IPS-18c (cell line): ENCODE results near the gene DNMBP.
"Not testable (repeated sequence)": the region's sequence is repeated elsewhere in the genome, so short reads cannot be mapped to it uniquely, and the experiment has no call there.

Experiments
- H3K4me3 ChIP-seq: 2 replicates; pipeline ENCODE4 v1.7.0; 2013; ENCODE audit warnings: low read depth, mild to moderate bottlenecking, low read length, moderate library complexity; ENCODE audit not compliant: insufficient read depth
- H3K9me3 ChIP-seq: one replicate; pipeline ENCODE4 v1.6.1; 2013; ENCODE audit warnings: mild to moderate bottlenecking, low read length, moderate library complexity; ENCODE audit not compliant: control insufficient read depth, insufficient read depth

DNMBP gene

DNA sequence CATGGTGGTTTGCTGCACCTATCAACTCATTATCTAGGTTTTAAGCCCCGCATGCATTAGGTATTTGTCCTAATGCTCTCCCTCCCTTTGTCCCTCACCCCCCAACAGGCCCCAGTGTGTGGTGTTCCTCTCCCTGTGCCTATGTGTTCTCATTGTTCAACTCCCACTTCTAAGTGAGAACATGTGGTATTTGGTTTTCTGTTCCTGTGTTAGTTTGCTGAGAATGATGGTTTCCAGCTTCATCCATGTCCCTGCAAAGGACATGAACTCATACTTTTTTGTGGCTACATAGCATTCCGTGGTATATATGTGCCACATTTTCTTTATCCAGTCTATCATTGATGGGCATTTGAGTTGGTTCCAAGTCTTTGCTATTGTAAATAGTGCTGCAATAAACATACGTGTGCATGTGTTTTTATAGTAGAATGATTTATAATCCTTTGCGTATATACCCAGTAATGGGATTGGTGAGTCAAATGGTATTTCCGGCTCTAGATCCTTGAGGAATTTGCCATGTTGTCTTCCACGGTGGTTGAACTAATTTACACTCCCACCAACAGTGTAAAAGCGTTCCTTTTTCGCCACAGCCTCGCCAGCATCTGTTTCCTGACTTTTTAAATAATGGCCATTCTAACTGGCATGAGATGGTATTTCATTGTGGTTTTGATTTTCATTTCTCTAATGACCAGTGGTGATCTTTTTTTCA, 146.1 kb downstream of the DNMBP start:
- H3K9me3 ChIP-seq, H3K4me3 ChIP-seq: not testable (repeated sequence)

GRCh38 chr10:99860466-99860865, 149.3 kb downstream of the DNMBP start:
- H3K4me3 ChIP-seq: no peak overlapping the region
- H3K9me3 ChIP-seq: no peaks in the 10 kb centered on the region

GRCh38 chr10:99859585-99859984, 150.2 kb downstream of the DNMBP start:
- H3K9me3 ChIP-seq: no peaks in the 10 kb centered on the region
- H3K4me3 ChIP-seq: no peak overlapping the region

- Histone ChIP-seq H3K9me3 (no peaks in the 10 kb centered on the region), H3K4me3 (no peak overlapping the region)
Observed at GRCh38 chr10:99858849-99859248, 150.9 kb downstream of the DNMBP start.

DNA sequence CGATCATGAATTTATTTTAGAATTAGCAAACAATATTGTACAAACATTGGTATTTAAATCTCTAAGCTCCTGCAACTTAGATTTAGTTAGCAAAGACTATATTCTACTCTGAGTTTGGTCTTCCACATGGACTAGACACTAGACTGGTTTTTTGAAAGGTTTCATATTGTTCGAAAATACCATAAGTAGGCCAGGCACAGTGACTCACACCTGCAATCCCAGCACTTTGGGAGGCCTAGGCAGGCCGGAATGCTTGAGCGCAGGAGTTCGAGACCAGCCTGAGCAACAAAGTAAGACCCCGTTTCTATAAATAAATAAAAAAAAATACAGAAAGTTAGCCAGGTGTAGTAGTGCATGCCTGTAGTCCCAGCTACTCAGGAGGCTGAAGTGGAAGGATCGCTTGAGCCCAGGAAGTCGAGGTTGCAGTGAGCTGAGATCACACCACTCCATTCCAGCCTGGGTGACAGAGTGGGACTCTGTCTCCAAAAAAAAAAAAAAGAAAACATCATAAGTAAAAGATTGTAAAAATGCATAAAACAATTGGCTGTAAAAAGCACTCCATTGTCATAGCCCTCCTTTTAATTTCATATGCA, 154.2 kb downstream of the DNMBP start:
- no peaks in the 10 kb centered on the region for H3K9me3 ChIP-seq

GRCh38 chr10:99854860-99855259, 154.9 kb downstream of the DNMBP start:
- Histone ChIP-seq H3K9me3 (no peaks in the 10 kb centered on the region), H3K4me3 (no peak overlapping the region)

More for the DNA sequence above, 154.2 kb downstream of the DNMBP start:
- H3K4me3 ChIP-seq: no peak overlapping the region

- H3K4me3 ChIP-seq: no peak overlapping the region
- no peaks in the 10 kb centered on the region for H3K9me3 ChIP-seq
Observed at GRCh38 chr10:99853655-99854054, 156.1 kb downstream of the DNMBP start.

GRCh38 chr10:99852481-99853213, 157.1 kb downstream of the DNMBP start:
- H3K9me3 ChIP-seq: no peaks in the 10 kb centered on the region

GRCh38 chr10:99851825-99852224, 157.9 kb downstream of the DNMBP start:
- H3K9me3 ChIP-seq: no peaks in the 10 kb centered on the region

More at GRCh38 chr10:99852481-99853213, 157.1 kb downstream of the DNMBP start:
- no peak overlapping the region for H3K4me3 ChIP-seq

DNA sequence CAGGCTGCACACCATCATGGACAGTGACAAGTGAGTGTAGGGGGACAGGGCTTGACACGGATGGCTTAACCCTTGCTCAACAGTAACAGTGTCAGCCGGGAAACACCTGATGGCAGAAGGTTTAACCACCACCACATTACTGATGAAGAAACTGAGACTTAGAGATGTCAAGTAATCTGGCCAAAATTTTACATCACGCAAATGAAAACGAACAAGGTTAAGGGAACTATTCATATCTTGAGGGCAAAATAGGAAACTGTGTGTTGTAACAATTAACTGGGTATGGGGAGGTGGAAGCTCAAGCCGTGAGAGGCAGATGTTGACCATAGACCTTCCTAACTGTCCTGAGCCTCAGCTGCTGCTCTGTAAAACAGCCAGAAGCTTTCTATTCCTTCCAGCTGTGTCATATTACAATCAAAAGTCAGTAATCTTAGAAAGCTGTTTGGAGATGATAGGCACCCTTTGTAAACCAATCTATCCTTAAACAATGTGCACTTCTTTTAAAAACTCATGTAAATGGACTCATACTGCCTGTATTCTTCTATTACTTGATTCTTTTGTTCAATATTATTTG, 158.9 kb downstream of the DNMBP start:
- Histone ChIP-seq H3K9me3 (no peaks in the 10 kb centered on the region), H3K4me3 (no peak overlapping the region)

More at GRCh38 chr10:99851825-99852224, 157.9 kb downstream of the DNMBP start:
- no peak overlapping the region for H3K4me3 ChIP-seq

DNA sequence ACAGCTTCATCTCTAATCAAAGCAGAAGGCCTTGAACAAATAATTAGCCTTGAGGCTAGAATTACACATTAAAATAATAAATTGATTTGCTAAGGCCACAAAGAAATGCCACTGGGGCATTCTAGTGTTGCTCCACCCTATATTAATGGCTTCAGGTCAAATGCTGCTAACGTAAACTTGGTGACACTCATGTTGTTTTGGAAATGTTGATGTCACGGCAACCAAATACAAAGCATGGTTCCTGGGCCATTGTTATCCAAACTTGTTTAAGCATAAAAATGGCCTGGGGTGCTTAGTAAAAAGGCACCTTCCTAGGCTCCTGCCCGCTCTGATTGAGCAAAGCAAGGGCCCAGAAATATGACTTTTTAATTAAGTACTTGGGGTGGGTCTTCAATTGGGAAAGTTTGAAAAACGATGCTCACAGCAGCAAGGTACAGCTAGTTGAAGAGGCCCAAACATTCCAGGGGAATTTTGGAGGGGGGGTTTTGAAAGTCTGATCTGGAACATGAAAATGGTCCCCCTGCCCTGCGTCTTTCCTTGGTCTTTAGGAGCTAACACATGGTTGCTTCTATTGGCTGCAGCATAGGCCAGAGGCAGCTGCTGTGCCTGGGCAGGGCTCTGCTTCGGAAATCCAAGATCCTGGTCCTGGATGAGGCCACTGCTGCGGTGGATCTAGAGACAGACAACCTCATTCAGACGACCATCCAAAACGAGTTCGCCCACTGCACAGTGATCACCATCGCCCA, 159.6 kb downstream of the DNMBP start:
- no peak overlapping the region for H3K4me3 ChIP-seq
- H3K9me3 ChIP-seq: no peaks in the 10 kb centered on the region

DNA sequence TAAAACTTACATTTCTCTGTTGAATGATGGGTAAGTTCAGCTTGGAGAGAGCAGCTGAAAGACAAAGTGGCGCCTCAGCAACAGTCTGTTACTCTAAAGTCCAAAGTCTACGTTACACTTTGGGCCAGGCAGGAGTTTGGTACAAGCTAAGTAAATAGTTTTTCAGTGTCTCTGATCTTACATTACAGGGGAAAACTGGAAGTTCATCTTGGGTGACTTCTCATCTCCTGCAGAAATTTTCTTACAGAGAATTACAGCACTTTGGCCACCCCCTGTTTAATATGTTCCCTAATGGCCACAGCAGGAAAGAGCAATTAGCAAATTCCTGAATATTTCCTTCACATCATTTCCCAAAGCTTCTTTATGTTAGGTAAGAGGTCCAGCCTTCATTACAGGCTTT, 160.2 kb downstream of the DNMBP start:
- Histone ChIP-seq H3K9me3 (no peaks in the 10 kb centered on the region), H3K4me3 (no peak overlapping the region)

DNA sequence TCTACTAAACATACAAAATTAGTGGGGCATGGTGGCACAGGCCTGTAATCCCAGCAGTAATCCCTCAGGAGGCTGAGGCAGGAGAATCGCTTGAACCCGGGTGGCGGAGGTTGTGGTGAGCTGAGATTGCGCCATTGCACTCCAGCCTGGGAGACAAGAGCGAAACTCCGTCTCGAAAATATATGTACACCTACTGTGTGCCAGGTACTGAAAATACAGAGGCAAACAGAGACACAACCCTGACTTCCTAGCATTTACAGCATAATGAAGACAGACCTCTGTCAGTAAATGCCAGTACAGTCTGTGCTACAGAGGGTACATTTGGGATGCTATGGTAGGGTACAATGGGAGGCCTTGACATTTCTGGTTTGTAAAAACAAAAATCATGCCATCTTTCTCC, 160.7 kb downstream of the DNMBP start:
- H3K4me3 ChIP-seq: no peak overlapping the region
- no peaks in the 10 kb centered on the region for H3K9me3 ChIP-seq

DNA sequence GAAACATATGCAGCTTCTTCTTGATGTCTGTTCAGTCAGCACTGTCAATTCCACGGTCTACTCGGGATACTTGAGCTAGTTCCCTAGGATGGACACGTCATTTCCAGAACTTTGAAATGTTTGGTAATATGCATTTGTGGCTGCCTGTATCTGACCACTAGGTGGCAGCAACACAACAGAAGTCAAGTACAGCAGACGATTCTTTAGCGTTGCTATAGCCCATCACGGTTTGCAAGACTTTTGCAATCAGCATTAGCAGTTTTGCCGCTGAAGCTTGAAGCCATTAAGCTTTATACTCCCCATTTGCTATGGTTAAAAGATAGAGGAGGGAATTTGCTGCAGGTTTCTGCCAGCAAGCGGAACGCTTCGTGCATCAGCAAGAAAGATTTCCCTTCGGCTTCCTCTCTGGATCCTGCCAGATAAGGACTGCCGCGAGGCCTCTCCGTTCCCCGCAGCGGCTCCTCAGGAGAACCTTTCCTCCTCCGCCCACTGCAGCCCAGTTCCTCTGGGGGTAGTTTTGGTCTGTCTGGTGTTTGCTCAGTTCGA, 163.8 kb downstream of the DNMBP start:
- no peaks in the 10 kb centered on the region for H3K9me3 ChIP-seq
- H3K4me3 ChIP-seq: no peak overlapping the region; the same call in 1 of the 2 replicates

DNA sequence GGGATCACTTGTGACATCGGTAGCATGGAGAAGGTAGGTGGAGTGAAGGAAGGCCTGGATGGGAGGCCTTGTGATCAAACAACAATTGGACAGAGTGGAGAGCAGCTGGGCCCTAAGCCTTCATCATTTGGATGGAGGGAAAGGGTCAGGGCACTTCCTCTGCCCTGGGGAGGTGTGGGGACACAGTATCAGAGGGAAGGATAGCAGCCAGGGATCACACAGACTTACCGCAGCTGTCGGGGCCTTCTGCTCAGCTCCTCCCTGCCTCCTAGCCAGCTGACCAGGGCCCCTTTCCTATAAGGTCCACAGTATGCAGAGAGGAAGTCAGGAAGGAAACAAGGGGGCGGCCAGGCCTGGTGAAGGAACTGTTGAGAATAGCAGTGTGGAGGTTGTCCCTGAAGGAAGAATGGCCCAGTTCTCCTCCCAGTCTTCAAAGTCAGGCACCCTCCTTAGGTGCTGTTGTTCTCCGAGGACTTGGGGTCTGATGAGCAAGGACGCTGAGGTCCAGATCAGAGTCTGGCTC, 165.3 kb downstream of the DNMBP start:
- H3K9me3 ChIP-seq: no peaks in the 10 kb centered on the region
- no peak overlapping the region for H3K4me3 ChIP-seq

DNA sequence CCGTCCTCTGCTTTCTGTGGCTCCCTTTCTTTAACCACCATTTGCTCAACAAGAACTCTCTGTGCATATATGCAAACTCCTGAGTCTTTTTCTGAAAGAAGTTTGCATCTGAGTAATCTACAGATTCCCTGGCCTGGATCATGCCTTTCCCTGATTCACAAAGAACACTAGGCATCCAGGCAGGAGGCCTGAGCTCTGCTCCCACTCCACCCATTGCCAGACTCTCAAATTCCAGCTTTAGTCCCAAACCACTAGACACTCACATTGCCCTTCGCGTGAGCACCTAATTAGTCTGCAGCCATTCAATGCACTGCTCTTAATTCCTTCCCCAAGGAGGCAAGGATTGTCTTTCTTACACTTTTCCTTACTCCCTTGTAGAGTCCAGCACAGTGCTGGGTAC, 166.4 kb downstream of the DNMBP start:
- Histone ChIP-seq H3K4me3 (no peak overlapping the region), H3K9me3 (no peaks in the 10 kb centered on the region)

DNA sequence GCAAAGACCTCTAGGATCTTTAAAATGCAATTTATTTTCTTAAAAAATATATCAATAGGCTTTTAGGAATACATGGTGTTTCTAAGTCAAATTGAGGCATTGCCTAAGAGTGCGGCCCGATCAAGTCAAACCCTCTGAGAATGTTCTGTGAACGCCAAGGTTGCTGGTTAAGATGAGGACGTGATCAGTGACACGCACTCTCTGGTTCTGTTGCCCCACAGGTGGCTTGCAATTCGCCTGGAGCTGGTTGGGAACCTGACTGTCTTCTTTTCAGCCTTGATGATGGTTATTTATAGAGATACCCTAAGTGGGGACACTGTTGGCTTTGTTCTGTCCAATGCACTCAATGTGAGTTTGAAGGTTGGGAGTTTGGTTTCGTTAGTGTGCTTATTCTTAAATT, 168.0 kb downstream of the DNMBP start:
- no peak overlapping the region for H3K4me3 ChIP-seq
- H3K9me3 ChIP-seq: no peaks in the 10 kb centered on the region
